Smooth muscle cell (in vitro differentiated cells): ENCODE data around the gene AQP9. TPM values are rescaled to one million over a fixed set of nuclear protein-coding genes. Genes with fewer than 3 reads are reported as not detected.

Experiments
- DNase-seq: peaks from one replicate; lab custom pipeline; 2025; ENCODE audit not compliant: unreplicated experiment; lab: John Stamatoyannopoulos, UW
- H2AFZ ChIP-seq: fragments of 200-600 bp; sonication (generic); 2 replicates; pipeline ENCODE4 v1.6.0; 2016; ENCODE audit warnings: antibody characterized with exemption, low read depth, mild to moderate bottlenecking
- H3F3A ChIP-seq: fragments of 200-600 bp; sonication (generic); 2 replicates; pipeline ENCODE4 v1.6.0; 2017; ENCODE audit warnings: antibody characterized with exemption, low read depth
- H3K27ac ChIP-seq: fragments of 200-600 bp; sonication (generic); 2 replicates; pipeline ENCODE4 v1.5.1; 2016; ENCODE audit warnings: low read depth, mild to moderate bottlenecking
- H3K27me3 ChIP-seq: fragments of 200-600 bp; sonication (generic); 2 replicates; pipeline ENCODE4 v1.6.1; 2016; ENCODE audit warnings: low read depth, mild to moderate bottlenecking
- H3K36me3 ChIP-seq: fragments of 200-600 bp; sonication (generic); 2 replicates; pipeline ENCODE4 v1.5.1; 2016; ENCODE audit warnings: low read depth
- H3K4me1 ChIP-seq: fragments of 200-600 bp; sonication (generic); 2 replicates; pipeline ENCODE4 v1.5.1; 2016; ENCODE audit warnings: low read depth
- H3K4me2 ChIP-seq: fragments of 200-600 bp; sonication (generic); 2 replicates; pipeline ENCODE4 v1.6.0; 2016; ENCODE audit warnings: mild to moderate bottlenecking
- H3K4me3 ChIP-seq: fragments of 200-600 bp; sonication (generic); 2 replicates; pipeline ENCODE4 v1.5.1; 2016; ENCODE audit warnings: mild to moderate bottlenecking
- H3K79me2 ChIP-seq: fragments of 200-600 bp; sonication (generic); 2 replicates; pipeline ENCODE4 v1.6.0; 2016; ENCODE audit warnings: low read depth, mild to moderate bottlenecking
- H3K9ac ChIP-seq: fragments of 200-600 bp; sonication (generic); 2 replicates; pipeline ENCODE4 v1.6.0; 2016; ENCODE audit warnings: low read depth
- H3K9me3 ChIP-seq: fragments of 200-600 bp; sonication (generic); replicated peaks from 2 replicates; pipeline ENCODE4 v1.5.1; 2016; ENCODE audit warnings: low read depth
- H4K20me1 ChIP-seq: fragments of 200-600 bp; sonication (generic); 2 replicates; pipeline ENCODE4 v1.6.0; 2016; ENCODE audit warnings: low read depth
- WGBS: methylation state at CpG from one replicate; pipeline ENCODE4 v1.1.7; 2016; ENCODE audit warnings: low lambda C conversion rate; 5-methylcytosine and 5-hydroxymethylcytosine counted together
- polyA plus RNA-seq: library from polyadenylated mRNA; unstranded; fragments of >200 nt; fragmentation: Nextera tagmentation; extraction: Ambion mirVana; gene quantifications from 2 replicates; pipeline ENCODE4 v1.2.1, GENCODE V29; 2016
- total RNA-seq: library from RNA; depleted of rRNA; stranded (reverse); fragments of >200 nt; gene quantifications from 2 replicates; pipeline ENCODE4 v1.2.3, GENCODE V29; 2014
- TF ChIP-seq, protein P1 (sequence below): fragments of 200-600 bp; sonication (generic); IDR thresholded peaks from 2 replicates; pipeline ENCODE4 v1.5.1; 2017; ENCODE audit warnings: borderline replicate concordance, mild to moderate bottlenecking, antibody characterized with exemption; ENCODE audit not compliant: insufficient read depth, poor library complexity, severe bottlenecking

AQP9 gene
- total and polyA plus RNA-seq, 2 experiments from 2014 or later, result 1.5 TPM; not detected in 1

DNA sequence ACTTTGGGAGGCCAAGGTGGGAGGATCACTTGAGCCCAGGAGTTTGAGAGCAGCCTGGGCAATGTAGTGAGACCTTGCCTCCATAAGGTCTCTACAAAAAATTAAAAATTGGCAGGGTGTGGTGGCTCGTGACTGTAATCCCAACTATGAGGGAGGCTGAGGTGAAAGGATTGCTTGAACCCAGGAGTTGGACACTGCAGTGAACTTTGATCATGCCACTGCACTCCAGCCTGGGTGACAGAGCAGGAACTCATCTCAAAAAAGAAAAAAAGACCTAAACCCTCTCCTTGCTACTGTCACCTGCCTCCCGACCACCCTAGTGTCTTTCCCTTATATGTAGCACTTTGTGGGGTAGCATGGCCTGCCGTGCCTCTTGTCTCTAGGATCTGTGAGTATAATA is 23.8 kb upstream of the AQP9 start:
- H2AFZ ChIP-seq, result no peak overlapping the region
- H3K4me2 ChIP-seq, result no peak overlapping the region
- 94% methylated on average over 3 of the region's 3 CpGs for WGBS
- no peaks in the 10 kb centered on the region for H3K9me3 ChIP-seq
- TF ChIP-seq, protein P1, sequence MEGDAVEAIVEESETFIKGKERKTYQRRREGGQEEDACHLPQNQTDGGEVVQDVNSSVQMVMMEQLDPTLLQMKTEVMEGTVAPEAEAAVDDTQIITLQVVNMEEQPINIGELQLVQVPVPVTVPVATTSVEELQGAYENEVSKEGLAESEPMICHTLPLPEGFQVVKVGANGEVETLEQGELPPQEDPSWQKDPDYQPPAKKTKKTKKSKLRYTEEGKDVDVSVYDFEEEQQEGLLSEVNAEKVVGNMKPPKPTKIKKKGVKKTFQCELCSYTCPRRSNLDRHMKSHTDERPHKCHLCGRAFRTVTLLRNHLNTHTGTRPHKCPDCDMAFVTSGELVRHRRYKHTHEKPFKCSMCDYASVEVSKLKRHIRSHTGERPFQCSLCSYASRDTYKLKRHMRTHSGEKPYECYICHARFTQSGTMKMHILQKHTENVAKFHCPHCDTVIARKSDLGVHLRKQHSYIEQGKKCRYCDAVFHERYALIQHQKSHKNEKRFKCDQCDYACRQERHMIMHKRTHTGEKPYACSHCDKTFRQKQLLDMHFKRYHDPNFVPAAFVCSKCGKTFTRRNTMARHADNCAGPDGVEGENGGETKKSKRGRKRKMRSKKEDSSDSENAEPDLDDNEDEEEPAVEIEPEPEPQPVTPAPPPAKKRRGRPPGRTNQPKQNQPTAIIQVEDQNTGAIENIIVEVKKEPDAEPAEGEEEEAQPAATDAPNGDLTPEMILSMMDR, result no peak
- no peak overlapping the region for H3K27ac ChIP-seq
- no peak overlapping the region for H3K4me3 ChIP-seq
- H3K9ac ChIP-seq, result no peak overlapping the region
- DNase-seq, result no peak
- H3K36me3 ChIP-seq, result no peaks in the 10 kb centered on the region
- H3K79me2 ChIP-seq, result no peaks in the 10 kb centered on the region
- H3K4me1 ChIP-seq, result no peaks in the 10 kb centered on the region
- H3K27me3 ChIP-seq, result no peaks in the 10 kb centered on the region
- no peaks in the 10 kb centered on the region for H3F3A ChIP-seq
- H4K20me1 ChIP-seq, result no peaks in the 10 kb centered on the region

DNA sequence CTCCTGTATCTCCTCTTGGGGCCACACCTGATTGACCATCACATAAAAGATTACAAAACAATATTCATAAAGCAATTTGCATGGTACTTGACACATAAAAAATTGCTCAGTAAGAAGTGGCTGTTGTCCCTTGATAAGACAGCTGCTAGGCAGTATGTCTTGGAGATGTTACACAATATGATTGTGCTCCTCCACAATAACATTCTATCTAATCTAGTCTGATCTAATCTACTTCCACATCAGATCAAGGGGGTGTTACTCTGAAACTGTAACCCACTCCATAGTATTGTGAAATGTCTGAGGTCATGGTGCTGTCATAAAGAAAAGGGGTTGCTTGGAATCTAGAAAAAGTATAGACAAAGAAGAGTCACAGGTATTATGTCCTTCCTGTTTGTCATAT is 23.4 kb upstream of the AQP9 start:
- DNase-seq, result no peak
- H3K4me3 ChIP-seq, result no peak overlapping the region
- no peak overlapping the region for H3K27ac ChIP-seq
- H3K79me2 ChIP-seq, result no peaks in the 10 kb centered on the region
- no peaks in the 10 kb centered on the region for H3F3A ChIP-seq
- no peaks in the 10 kb centered on the region for H4K20me1 ChIP-seq
- H3K9me3 ChIP-seq, result no peaks in the 10 kb centered on the region
- no peaks in the 10 kb centered on the region for H3K4me1 ChIP-seq
- H3K36me3 ChIP-seq, result no peaks in the 10 kb centered on the region
- no peak overlapping the region for H2AFZ ChIP-seq
- no peaks in the 10 kb centered on the region for H3K27me3 ChIP-seq
- H3K9ac ChIP-seq, result no peak overlapping the region
- TF ChIP-seq, protein P1, result no peak
- no peak overlapping the region for H3K4me2 ChIP-seq

DNA sequence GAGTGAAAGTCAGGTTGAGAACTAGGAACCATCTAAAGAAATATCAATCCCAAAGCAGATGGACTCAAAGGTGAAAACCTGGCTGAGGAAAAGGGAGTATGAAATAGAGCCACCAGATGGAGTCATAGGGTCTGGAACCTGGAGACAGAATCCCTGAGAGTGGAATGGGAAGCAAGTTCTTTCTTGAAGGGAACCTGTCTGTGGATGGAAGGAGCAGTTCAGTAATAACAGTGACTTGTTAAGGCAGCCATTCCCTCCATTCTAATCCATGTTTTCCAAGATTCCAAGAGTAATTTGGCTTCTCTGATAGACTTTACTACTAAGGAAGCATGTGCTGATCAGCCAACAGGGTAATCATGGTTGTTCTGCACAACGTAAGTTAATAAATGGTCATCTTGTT is 22.5 kb upstream of the AQP9 start:
- no peaks in the 10 kb centered on the region for H3K79me2 ChIP-seq

DNA sequence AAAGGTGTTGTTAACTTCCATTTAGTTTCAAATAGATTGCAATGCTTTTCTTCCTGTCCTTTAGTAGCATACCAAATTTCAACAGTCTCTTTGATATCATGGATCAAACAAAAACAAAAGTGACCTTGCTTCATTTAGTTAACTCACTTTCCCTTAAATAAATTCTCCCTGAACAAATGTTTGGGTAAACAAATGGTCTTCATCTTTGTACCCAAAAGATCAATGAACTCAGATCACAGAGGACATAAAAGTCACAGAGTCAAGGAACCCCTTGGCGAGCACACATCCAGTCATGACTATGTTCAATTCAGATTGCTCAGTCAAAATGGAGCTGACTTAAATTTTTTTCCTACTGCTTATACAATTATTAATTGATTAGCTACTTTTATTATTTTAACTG is 20.6 kb upstream of the AQP9 start:
- Histone ChIP-seq H2AFZ (no peak overlapping the region), H3K27me3 (no peaks in the 10 kb centered on the region), H3K36me3 (no peaks in the 10 kb centered on the region), H3K4me2 (no peak overlapping the region), H3K4me1 (no peaks in the 10 kb centered on the region), H3K79me2 (no peaks in the 10 kb centered on the region), H3K9me3 (no peaks in the 10 kb centered on the region), H3K9ac (no peak overlapping the region), H4K20me1 (no peaks in the 10 kb centered on the region), H3F3A (no peaks in the 10 kb centered on the region), H3K4me3 (no peak overlapping the region), H3K27ac (no peak overlapping the region)
- DNase-seq, result no peak
- TF ChIP-seq, protein P1, result no peak
- 97% methylated on average over 1 of the region's 1 CpG for WGBS

More for the DNA sequence above, 22.5 kb upstream of the AQP9 start:
- DNase-seq, result no peak
- Histone ChIP-seq H2AFZ (no peak overlapping the region), H3K27me3 (no peaks in the 10 kb centered on the region), H3F3A (no peaks in the 10 kb centered on the region), H3K27ac (no peak overlapping the region), H3K9me3 (no peaks in the 10 kb centered on the region), H3K4me2 (no peak overlapping the region), H3K9ac (no peak overlapping the region), H3K4me3 (no peak overlapping the region), H3K36me3 (no peaks in the 10 kb centered on the region), H4K20me1 (no peaks in the 10 kb centered on the region), H3K4me1 (no peaks in the 10 kb centered on the region)
- WGBS, result 96% methylated on average over 1 of the region's 1 CpG
- TF ChIP-seq, protein P1, result no peak
